ENCODE measurements around the gene TNK2. TPM values are rescaled to one million over a fixed set of nuclear protein-coding genes. Genes with fewer than 3 reads are reported as not detected.

Gene TNK2
- total and polyA plus RNA-seq, 2 of the 8 experiments (the other 6 are each of a cell fraction or from before 2014, with no cell fraction given) = 10.4 to 33.9 TPM

- Histone ChIP-seq H3K9ac (replicated peaks in 1 of 4; ENCODE audit: extremely low read depth in 1 of 4, low read depth in 3 of 4, low read length in 3 of 4) (no peak overlapping the region), H3K79me2 (ENCODE audit: control insufficient read depth in 1 of 2, insufficient read depth in 2 of 2, low read length in 2 of 2) (no peaks in the 10 kb centered on the region), H3K4me3 (ENCODE audit: extremely low read depth in 1 of 4, insufficient read depth in 2 of 4, low read depth in 3 of 4, low read length in 4 of 4) (no peak overlapping the region), H3K4me2 (ENCODE audit: insufficient read depth in 1 of 2, low read depth in 2 of 2, low read length in 2 of 2) (no peak overlapping the region), H2BK5ac (ENCODE audit: low read depth, low read length) (no peak overlapping the region), H2BK15ac (ENCODE audit: low read length) (no peak overlapping the region), H2BK20ac (ENCODE audit: low read length) (no peak overlapping the region), H4K20me1 (replicated peaks in 1 of 2; ENCODE audit: control insufficient read depth in 1 of 2, insufficient read depth in 2 of 2, low read length in 2 of 2) (peaks cover 3 to 10% of the 10 kb centered on the region in 2 experiments), H4K5ac (ENCODE audit: insufficient read length, low read depth, low read length) (no peak overlapping the region), H2BK120ac (replicated peaks; ENCODE audit: low read depth, low read length) (no peak overlapping the region), H3K9me3 (ENCODE audit: insufficient read depth in 2 of 2, low read depth in 1 of 2, low read length in 1 of 2) (no peaks in the 10 kb centered on the region), H2AFZ (ENCODE audit: low read length) (no peak overlapping the region), H3K18ac (ENCODE audit: extremely low read depth, low read length) (no peak overlapping the region), H3K23ac (ENCODE audit: insufficient read length) (no peak overlapping the region), H2AK5ac (ENCODE audit: low read depth, low read length) (no peak overlapping the region), H4K8ac (ENCODE audit: extremely low read depth, insufficient read depth, low read length) (no peak overlapping the region; the same call in 1 of the 2 replicates), H3K79me1 (ENCODE audit: low read depth, low read length) (peaks cover 2% of the 10 kb centered on the region; the same call in 1 of the 2 replicates), H3K27me3 (replicated peaks in 1 of 4; ENCODE audit: control insufficient read depth in 3 of 4, extremely low read depth in 1 of 4, insufficient read depth in 3 of 4, low read length in 3 of 4) (no peaks in the 10 kb centered on the region), H2BK12ac (ENCODE audit: low read depth, low read length) (no peak overlapping the region), H3K23me2 (ENCODE audit: low read depth, low read length) (no peaks in the 10 kb centered on the region), H3K14ac (ENCODE audit: insufficient read length) (no peak overlapping the region), H3K56ac (replicated peaks; ENCODE audit: insufficient read length, low read depth, low read length) (no peak overlapping the region), H4K91ac (replicated peaks; ENCODE audit: insufficient read length, low read length) (no peak overlapping the region), H3K4me1 (replicated peaks in 1 of 4; ENCODE audit: control insufficient read depth in 3 of 4, insufficient read depth in 4 of 4, low read length in 3 of 4) (no peaks in the 10 kb centered on the region; a peak in 1 of 7 replicates), H3K4ac (replicated peaks; ENCODE audit: insufficient read length, low read depth, low read length) (no peak overlapping the region), H3K27ac (ENCODE audit: low read depth, low read length) (no peak overlapping the region), H3K36me3 (ENCODE audit: control insufficient read depth in 2 of 4, insufficient read depth in 4 of 4, low read length in 3 of 4) (peaks cover 0 to 14% (median 0%) of the 10 kb centered on the region in 4 experiments; a peak in 3 of 8 replicates)
- WGBS, 2 experiments (ENCODE audit: extremely low coverage in 1 of 2, insufficient coverage in 1 of 2, insufficient read length in 1 of 2, insufficient replicate concordance in 2 of 2, low coverage in 1 of 2, low lambda C conversion rate in 2 of 2, missing lambda C conversion rate in 1 of 2) = 91% methylated on average over 15 of the region's 15 CpGs; no CpG with 5 or more reads in 1 of the 2 experiments
- ChIA-PET CTCF (ENCODE audit: partially characterized antibody) (interaction anchor here (0.6 to 3.6 kb wide), 10 partner anchors 10 to 1098 kb away, joined by 3 to 20 read pairs (median 4); no protein-coding TSS in a partner anchor), POLR2A (ENCODE audit: partially characterized antibody) (no interaction called here)
- FAIRE-seq = no peak
- no peak for DNase-seq (ENCODE audit: low read depth in 1 of 2, low spot score in 2 of 2)
- TF ChIP-seq CHD2 (IDR thresholded peaks at IDR 0.05; ENCODE audit: low read length) = no peak
- no peak for TF ChIP-seq EGR1 (IDR thresholded peaks at IDR 0.05; ENCODE audit: borderline replicate concordance, low read depth, low read length)
- no peak for TF ChIP-seq KDM4A (IDR thresholded peaks at IDR 0.05; ENCODE audit: low read depth, low read length, severe bottlenecking)
- no peak for TF ChIP-seq TAF1 (IDR thresholded peaks at IDR 0.05; ENCODE audit: low read depth, low read length)
- no peak for TF ChIP-seq CBX5 (IDR thresholded peaks at IDR 0.05; ENCODE audit: low read depth, low read length)
- TF ChIP-seq SAP30 (IDR thresholded peaks at IDR 0.05; ENCODE audit: insufficient read depth, insufficient replicate concordance, low read length) = no peak
- TF ChIP-seq HDAC6 (IDR thresholded peaks at IDR 0.05; ENCODE audit: low read depth, low read length) = no peak
- no peak for TF ChIP-seq NRF1 (IDR thresholded peaks at IDR 0.05; ENCODE audit: low read depth, low read length)
- no peak for TF ChIP-seq JUND (IDR thresholded peaks at IDR 0.05; ENCODE audit: low read length)
- no peak for TF ChIP-seq E2F6 (IDR thresholded peaks at IDR 0.05)
- TF ChIP-seq SP2 (IDR thresholded peaks at IDR 0.05; ENCODE audit: low read length) = no peak
- no peak for TF ChIP-seq RXRA (IDR thresholded peaks at IDR 0.05; ENCODE audit: insufficient read depth, low read depth, low read length)
- no peak for TF ChIP-seq CHD1 (IDR thresholded peaks at IDR 0.05; ENCODE audit: low read depth, low read length)
- TF ChIP-seq BACH1 (IDR thresholded peaks at IDR 0.05; ENCODE audit: low read length) = no peak
Measured at GRCh38 chr3:195877767-195878423, 30.5 kb downstream of the TNK2 start.
